Adrenal gland (tissue), 12 donors: ENCODE measurements around the gene NXPE4. TPM values are rescaled to one million over a fixed set of nuclear protein-coding genes. Genes with fewer than 3 reads are reported as not detected.

Experiments
- DNase-seq, 7 donors: peaks; one replicate each; pipeline ENCODE4 v3.0.0-alpha.2; 2019 to 2020
- H3K27ac ChIP-seq, 5 donors: fragments of 200-600 bp; sonication (generic) in 4 of 5; 1 replicate in 3 of 5; 2 replicates in 2 of 5; pipeline versions ENCODE4 v1.5.1 to v1.8.0; 2016 to 2020; ENCODE audit warnings: mild to moderate bottlenecking in 1 of 5
- H3K27me3 ChIP-seq: fragments of 200-600 bp; 2 replicates; pipeline ENCODE4 v1.8.0; 2021
- H3K36me3 ChIP-seq, 2 donors: fragments of 200-600 bp; replicated peaks in 1 of 2; 1 replicate in 1 of 2; 2 replicates in 1 of 2; pipeline versions ENCODE4 v1.5.1 to v1.8.0; 2018 to 2022
- H3K4me1 ChIP-seq, 2 donors: fragments of 200-600 bp; replicated peaks in 1 of 2; 1 replicate in 1 of 2; 2 replicates in 1 of 2; pipeline versions ENCODE4 v1.5.1 to v1.8.0; 2018 to 2021
- H3K4me3 ChIP-seq, 4 donors: fragments of 200-600 bp; sonication (generic) in 3 of 4; one replicate each; pipeline ENCODE4 v1.5.1; 2016 to 2018
- H3K9me3 ChIP-seq, 3 donors: fragments of 200-600 bp; sonication (generic) in 1 of 3; replicated peaks in 1 of 3; 1 replicate in 2 of 3; 2 replicates in 1 of 3; pipeline versions ENCODE4 v1.5.1 to v1.8.0; 2016 to 2021
- CTCF ChIP-seq, 6 experiments: fragments of 450-650 bp in 4 of 6; fragments of 200-600 bp in 2 of 6; sonication (generic) in 1 of 6; IDR thresholded peaks; 1 replicate in 5 of 6; 2 replicates in 1 of 6; pipeline versions ENCODE4 v1.5.1 to v1.8.0; 2016 to 2021; ENCODE audit warnings: antibody characterized with exemption in 6 of 6, mild to moderate bottlenecking in 2 of 6, moderate library complexity in 1 of 6
- POLR2A ChIP-seq, 2 donors: fragments of 450-650 bp; IDR thresholded peaks; one replicate each; pipeline ENCODE4 v1.6.1; 2017; ENCODE audit warnings: antibody characterized with exemption in 2 of 2, mild to moderate bottlenecking in 2 of 2, moderate library complexity in 1 of 2
- WGBS, 4 donors: extraction: QIAGEN DNeasy Blood & Tissue Kit in 2 of 4; methylation state at CpG; one replicate each; pipeline versions ENCODE4 v1.1.5 to v1.1.7; 2013 to 2017; 5-methylcytosine and 5-hydroxymethylcytosine counted together
- intact Hi-C, 2 donors: fragments of 100-400 bp; cut with DNase I; formaldehyde crosslinking; loops; one replicate each; pipeline versions ENCODE4 v1.14.1 to v1.15.0; 2022 to 2023
- polyA plus RNA-seq, 3 donors: library from polyadenylated mRNA; stranded (reverse); fragments of 200-250 nt in 2 of 3; fragments of 350-450 nt in 1 of 3; fragmentation: Illumina TruSeq in 1 of 3; extraction: RNeasy Lipid Tissue Mini Kit (QIAGEN cat#74804) in 1 of 3; gene quantifications; one replicate each; pipeline ENCODE4 v1.2.3, GENCODE V29; 2013 to 2014
- total RNA-seq, 9 donors: library from RNA; depleted of rRNA in 4 of 9; stranded (reverse); fragments of >200 nt in 4 of 9; fragments of 120-200 nt in 1 of 9; fragmentation: NEBNext Ultra II Directional in 1 of 9; extraction: Animal tissue kit (Norgen Biotek cat#: 25700) in 1 of 9; gene quantifications; one replicate each; pipeline versions ENCODE4 v1.1.0 to v1.2.4, GENCODE V29; 2013 to 2023
- donor health status: healthy with polysubstance abuse.
- donor health status: Bipolar disorder and iron deficiency.
- donor health status: DM: yes; HTN: yes; CAD: no.
- donor health status: DM: no; HTN: no; CAD: no.
- donor health status: DM: no; HTN: no; CAD: no.
- donor health status: DM: yes; HTN: yes; CAD: no.

Gene NXPE4
- total and polyA plus RNA-seq, 12 donors, result not detected

DNA sequence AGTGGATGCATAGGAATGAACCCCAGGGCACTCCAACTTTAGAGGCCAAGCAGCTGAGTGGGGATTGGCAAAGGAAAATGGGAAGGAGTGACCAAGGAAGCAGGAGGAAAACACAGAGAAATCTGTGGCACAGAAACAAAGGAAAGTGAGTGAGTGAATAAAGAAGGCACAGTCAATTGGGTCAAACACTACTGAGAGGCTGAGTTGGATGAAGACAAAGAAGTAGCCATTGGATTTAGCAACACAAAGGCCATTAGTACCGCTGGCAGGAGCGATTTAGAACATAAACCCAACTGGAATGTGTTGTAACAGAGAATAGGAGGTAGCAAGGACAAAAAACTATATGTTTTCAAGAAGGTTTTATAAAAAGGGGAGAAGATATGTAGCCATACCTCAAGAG is 29.3 kb downstream of the NXPE4 start:
- TF ChIP-seq CTCF (IDR thresholded peaks at IDR 0.05), result no peak
- TF ChIP-seq POLR2A (IDR thresholded peaks at IDR 0.05), result no peak
- Histone ChIP-seq H3K4me1 (no peaks in the 10 kb centered on the region), H3K27me3 (no peaks in the 10 kb centered on the region), H3K4me3 (no peak overlapping the region), H3K27ac (no peak overlapping the region), H3K9me3 (no peaks in the 10 kb centered on the region), H3K36me3 (no peaks in the 10 kb centered on the region)
- intact Hi-C loops, result no loop called here
- 47 to 60% (median 48%) methylated on average over 2 of the region's 2 CpGs for WGBS, 4 donors
- DNase-seq, result no peak

DNA sequence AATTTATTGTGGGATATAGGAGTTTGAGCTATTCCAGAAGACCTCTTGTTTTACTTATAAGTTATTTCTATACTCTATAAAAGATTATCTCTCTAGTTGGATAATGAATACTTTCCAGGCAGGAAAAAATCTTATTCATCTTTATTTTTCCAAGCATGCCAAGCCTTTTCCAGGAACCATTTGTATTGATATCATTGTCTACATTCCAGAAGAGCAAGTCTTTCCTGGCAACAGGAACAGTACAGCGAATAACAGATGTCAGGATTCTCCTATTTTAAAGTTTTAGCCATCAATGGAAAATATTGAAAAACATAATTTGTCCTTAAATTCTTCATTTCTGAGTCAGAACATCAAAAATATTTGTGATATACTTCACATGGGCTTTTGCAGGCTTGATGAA is 30.8 kb downstream of the NXPE4 start:
- 66 to 79% (median 72%) methylated on average over 1 of the region's 1 CpG for WGBS, 4 donors
- H3K27ac ChIP-seq, result no peak overlapping the region
- no peaks in the 10 kb centered on the region for H3K4me1 ChIP-seq
- H3K4me3 ChIP-seq, result no peak overlapping the region
- H3K27me3 ChIP-seq, result no peaks in the 10 kb centered on the region
- H3K9me3 ChIP-seq, result no peaks in the 10 kb centered on the region
- intact Hi-C loops, result no loop called here
- DNase-seq, result no peak
- TF ChIP-seq POLR2A (IDR thresholded peaks at IDR 0.05) (no peak), CTCF (IDR thresholded peaks at IDR 0.05) (no peak)
- no peaks in the 10 kb centered on the region for H3K36me3 ChIP-seq

DNA sequence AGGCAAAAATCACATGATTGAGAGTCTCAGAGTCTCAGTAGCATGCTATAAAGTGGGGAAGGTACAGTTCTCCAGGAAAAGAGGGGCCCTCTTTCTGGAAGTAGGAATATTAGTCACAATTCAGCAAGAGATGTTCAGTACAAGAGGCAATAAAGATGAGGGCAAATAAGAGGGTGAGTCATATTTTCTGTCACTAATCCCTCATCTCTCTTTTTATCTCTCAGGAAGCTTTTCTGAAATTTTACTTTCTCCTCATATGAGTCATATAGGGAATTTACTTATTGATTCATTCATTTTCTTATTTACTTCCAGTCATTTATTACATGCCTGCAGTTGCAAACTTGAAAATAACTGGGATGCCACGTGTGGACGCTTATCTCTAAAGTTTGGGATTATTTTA is 32.5 kb downstream of the NXPE4 start:
- DNase-seq, result no peak
- no peak overlapping the region for H3K27ac ChIP-seq
- no peaks in the 10 kb centered on the region for H3K9me3 ChIP-seq
- TF ChIP-seq POLR2A (IDR thresholded peaks at IDR 0.05) (no peak), CTCF (IDR thresholded peaks at IDR 0.05) (no peak)
- intact Hi-C loops, result no loop called here
- no peak overlapping the region for H3K4me3 ChIP-seq
- WGBS, 4 donors, result 52 to 65% (median 63%) methylated on average over 2 of the region's 2 CpGs
- no peaks in the 10 kb centered on the region for H3K27me3 ChIP-seq
- no peaks in the 10 kb centered on the region for H3K4me1 ChIP-seq
- H3K36me3 ChIP-seq, result no peaks in the 10 kb centered on the region

- 44 to 48% (median 45%) methylated on average over 3 of the region's 3 CpGs for WGBS, 4 donors
- no peak overlapping the region for H3K27ac ChIP-seq
- H3K36me3 ChIP-seq, result no peaks in the 10 kb centered on the region
- no peak for DNase-seq
- intact Hi-C loops, result no loop called here
- H3K27me3 ChIP-seq, result no peaks in the 10 kb centered on the region
- H3K9me3 ChIP-seq, result no peaks in the 10 kb centered on the region
- no peak for TF ChIP-seq CTCF (IDR thresholded peaks at IDR 0.05)
- no peak for TF ChIP-seq POLR2A (IDR thresholded peaks at IDR 0.05)
- no peaks in the 10 kb centered on the region for H3K4me1 ChIP-seq
- H3K4me3 ChIP-seq, result no peak overlapping the region
Observed at GRCh38 chr11:114562166-114562916, 33.2 kb downstream of the NXPE4 start.
